Prostate gland (tissue), 2 donors: ENCODE results near the gene RALGPS1. TPM values are rescaled to one million over a fixed set of nuclear protein-coding genes. Genes with fewer than 3 reads are reported as not detected.

Source experiments
- DNase-seq: peaks from one replicate; pipeline ENCODE4 v3.0.0-alpha.2; 2019; ENCODE audit warnings: low spot score
- H3K27ac ChIP-seq, 2 donors: fragments of 200-600 bp; sonication (generic); 2 replicates each; pipeline ENCODE4 v1.5.1; 2017 to 2019
- H3K27me3 ChIP-seq: fragments of 200-600 bp; sonication (generic); replicated peaks from 2 replicates; pipeline ENCODE4 v1.5.1; 2019; ENCODE audit not compliant: insufficient read depth
- H3K36me3 ChIP-seq, 2 donors: fragments of 200-600 bp; sonication (generic); 1 replicate in 1 of 2; 2 replicates in 1 of 2; pipeline versions ENCODE4 v1.5.1 to v1.8.1; 2017 to 2019
- H3K4me1 ChIP-seq: fragments of 200-600 bp; sonication (generic); replicated peaks from 2 replicates; pipeline ENCODE4 v1.5.1; 2019
- H3K4me3 ChIP-seq, 2 donors: fragments of 200-600 bp; sonication (generic); 2 replicates each; pipeline ENCODE4 v1.5.1; 2017 to 2019
- H3K9me3 ChIP-seq: fragments of 200-600 bp; sonication (generic); 2 replicates; pipeline ENCODE4 v1.5.1; 2017
- CTCF ChIP-seq, 4 experiments: fragments of 200-600 bp in 2 of 4; fragments of 450-650 bp in 2 of 4; sonication (generic) in 2 of 4; IDR thresholded peaks; 1 replicate in 3 of 4; 2 replicates in 1 of 4; pipeline ENCODE4 v1.5.1; 2016 to 2019; ENCODE audit warnings: antibody characterized with exemption in 4 of 4, mild to moderate bottlenecking in 2 of 4, moderate library complexity in 2 of 4
- POLR2A ChIP-seq: fragments of 450-650 bp; IDR thresholded peaks from one replicate; pipeline ENCODE4 v1.6.1; 2016; ENCODE audit warnings: antibody characterized with exemption, mild to moderate bottlenecking
- POLR2AphosphoS5 ChIP-seq: sonication (generic); formaldehyde crosslinking; IDR thresholded peaks from one replicate; pipeline ENCODE4 v1.6.1; 2017; ENCODE audit warnings: antibody characterized with exemption
- WGBS: methylation state at CpG from one replicate; pipeline ENCODE4 v1.1.5; 2018; 5-methylcytosine and 5-hydroxymethylcytosine counted together
- intact Hi-C: fragments of 100-400 bp; cut with DNase I; formaldehyde crosslinking; loops from one replicate; pipeline ENCODE4 v1.14.2; 2022
- total RNA-seq, 2 donors: library from RNA; depleted of rRNA; stranded (reverse); fragments of >200 nt; gene quantifications; one replicate each; pipeline ENCODE4 v1.1.0, GENCODE V29; 2016

The RALGPS1 gene
- total RNA-seq, 2 donors from 2014 or later, result 14.7 to 20.7 TPM

GRCh38 chr9:127084076-127085039, 169.8 kb downstream of the RALGPS1 start:
- no peak overlapping the region for H3K4me3 ChIP-seq
- intact Hi-C loops, result no loop called here
- TF ChIP-seq POLR2AphosphoS5, result no peak
- no peak for TF ChIP-seq CTCF (IDR thresholded peaks at IDR 0.05)
- no peak for TF ChIP-seq POLR2A
- H3K4me1 ChIP-seq, result peaks cover 6% of the 10 kb centered on the region
- no peaks in the 10 kb centered on the region for H3K27me3 ChIP-seq
- no peaks in the 10 kb centered on the region for H3K9me3 ChIP-seq
- DNase-seq, result no peak
- 92% methylated on average over 12 of the region's 12 CpGs for WGBS
- no peaks in the 10 kb centered on the region for H3K36me3 ChIP-seq
- no peak overlapping the region for H3K27ac ChIP-seq

- no peak for DNase-seq
- Histone ChIP-seq H3K27me3 (no peaks in the 10 kb centered on the region), H3K36me3 (no peaks in the 10 kb centered on the region), H3K4me3 (no peak overlapping the region), H3K4me1 (peaks cover 13% of the 10 kb centered on the region), H3K27ac (no peak overlapping the region), H3K9me3 (no peaks in the 10 kb centered on the region)
- TF ChIP-seq POLR2A, result no peak
- WGBS, result 92% methylated on average over 2 of the region's 2 CpGs
- intact Hi-C loops, result no loop called here
These were observed 170.6 kb downstream of the RALGPS1 start for GRCh38 chr9:127085186-127085585.

- intact Hi-C loops, result no loop called here
- DNase-seq, result no peak
- TF ChIP-seq POLR2AphosphoS5 (no peak), POLR2A (no peak), CTCF (IDR thresholded peaks at IDR 0.05) (no peak)
- Histone ChIP-seq H3K4me3 (no peak overlapping the region), H3K9me3 (no peaks in the 10 kb centered on the region), H3K4me1 (peaks cover 20% of the 10 kb centered on the region), H3K27ac (no peak overlapping the region), H3K27me3 (no peaks in the 10 kb centered on the region), H3K36me3 (no peaks in the 10 kb centered on the region)
- WGBS, result 92% methylated on average over 4 of the region's 4 CpGs
These were observed 172.2 kb downstream of the RALGPS1 start for GRCh38 chr9:127086771-127087170.

- no peaks in the 10 kb centered on the region for H3K9me3 ChIP-seq
- no peaks in the 10 kb centered on the region for H3K36me3 ChIP-seq
- WGBS, result 94% methylated on average over 6 of the region's 6 CpGs
- no peak overlapping the region for H3K4me3 ChIP-seq
- no peak overlapping the region for H3K27ac ChIP-seq
- DNase-seq, result no peak
- H3K4me1 ChIP-seq, result peaks cover 20% of the 10 kb centered on the region
- no peaks in the 10 kb centered on the region for H3K27me3 ChIP-seq
- intact Hi-C loops, result no loop called here
- no peak for TF ChIP-seq POLR2A
These were observed 172.8 kb downstream of the RALGPS1 start for GRCh38 chr9:127087411-127087810.

GRCh38 chr9:127087836-127088235, 173.3 kb downstream of the RALGPS1 start:
- no peak for DNase-seq

More at GRCh38 chr9:127087836-127088235, 173.3 kb downstream of the RALGPS1 start:
- Histone ChIP-seq H3K4me3 (no peak overlapping the region), H3K27ac (no peak overlapping the region), H3K9me3 (no peaks in the 10 kb centered on the region), H3K27me3 (no peaks in the 10 kb centered on the region), H3K36me3 (no peaks in the 10 kb centered on the region), H3K4me1 (peaks cover 20% of the 10 kb centered on the region)
- TF ChIP-seq CTCF (IDR thresholded peaks at IDR 0.05) (no peak), POLR2A (no peak), POLR2AphosphoS5 (no peak)
- intact Hi-C loops, result no loop called here
- WGBS, result 95% methylated on average over 8 of the region's 8 CpGs
